Activated CD8-positive, alpha-beta T cell treated with anti-CD3 and anti-CD28 coated beads, Interleukin-2, amount 10 ng/mL, durations not matched to agents 7 days and 5 days (primary cell): ENCODE measurements around the gene SHKBP1. TPM values are rescaled to one million over a fixed set of nuclear protein-coding genes. Genes with fewer than 3 reads are reported as not detected.
"Not testable (repeated sequence)": the region's sequence is repeated elsewhere in the genome, so short reads cannot be mapped to it uniquely, and the experiment has no call there.

Experiments used
- ATAC-seq: fragments of 150-1000 bp; cut with Tn5 transposase; one replicate; pipeline ENCODE4 v1.10.0; 2021; ENCODE audit warnings: moderate library complexity
- CTCF ChIA-PET: fragments of 350-600 bp; sonication (Branson Sonifier 250); formaldehyde crosslinking; loops from one replicate; lab custom pipeline; 2021; ENCODE audit warnings: antibody characterized with exemption; lab: Charles Lee
- POLR2A ChIA-PET: fragments of 350-600 bp; sonication (Branson Sonifier 250); formaldehyde crosslinking; loops from one replicate; lab custom pipeline; 2021; ENCODE audit warnings: antibody characterized with exemption; lab: Charles Lee
- DNase-seq: peaks from one replicate; pipeline ENCODE4 v3.0.0-alpha.2; 2020
- H3K27ac Mint-ChIP-seq: one replicate; pipeline ENCODE4 v1.8.0; 2021; ENCODE audit warnings: mild to moderate bottlenecking, mixed read lengths
- H3K27me3 Mint-ChIP-seq: one replicate; pipeline ENCODE4 v1.8.0; 2021; ENCODE audit warnings: low read depth, mixed read lengths
- H3K36me3 Mint-ChIP-seq: one replicate; pipeline ENCODE4 v1.8.0; 2021; ENCODE audit warnings: low read depth, mixed read lengths
- H3K4me1 Mint-ChIP-seq: one replicate; pipeline ENCODE4 v1.8.0; 2021; ENCODE audit warnings: low read depth, mixed read lengths
- H3K4me3 Mint-ChIP-seq: one replicate; pipeline ENCODE4 v1.8.0; 2021; ENCODE audit warnings: mild to moderate bottlenecking, mixed read lengths
- H3K9me3 Mint-ChIP-seq: one replicate; pipeline ENCODE4 v1.8.0; 2022; ENCODE audit warnings: mixed read lengths; ENCODE audit not compliant: insufficient read depth
- total RNA-seq, 2 experiments: library from RNA; stranded (reverse); gene quantifications; one replicate each; pipeline ENCODE4 v1.2.3, GENCODE V29; 2021

Gene SHKBP1
- total RNA-seq, 2 experiments from 2014 or later: 116 to 124 TPM

- CTCF ChIA-PET: interaction anchor here (0.6 kb wide), 1 partner anchor 25 kb away, joined by 3 read pairs; no protein-coding TSS in a partner anchor
- H3K4me1 Mint-ChIP-seq, H3K4me3 Mint-ChIP-seq, DNase-seq, ATAC-seq, POLR2A ChIA-PET, H3K36me3 Mint-ChIP-seq, H3K27ac Mint-ChIP-seq, H3K9me3 Mint-ChIP-seq: not testable (repeated sequence)
- peaks cover 32% of the 10 kb centered on the region for H3K27me3 Mint-ChIP-seq
Observed at GRCh38 chr19:40546153-40546841, 30.4 kb upstream of the SHKBP1 start.

DNA sequence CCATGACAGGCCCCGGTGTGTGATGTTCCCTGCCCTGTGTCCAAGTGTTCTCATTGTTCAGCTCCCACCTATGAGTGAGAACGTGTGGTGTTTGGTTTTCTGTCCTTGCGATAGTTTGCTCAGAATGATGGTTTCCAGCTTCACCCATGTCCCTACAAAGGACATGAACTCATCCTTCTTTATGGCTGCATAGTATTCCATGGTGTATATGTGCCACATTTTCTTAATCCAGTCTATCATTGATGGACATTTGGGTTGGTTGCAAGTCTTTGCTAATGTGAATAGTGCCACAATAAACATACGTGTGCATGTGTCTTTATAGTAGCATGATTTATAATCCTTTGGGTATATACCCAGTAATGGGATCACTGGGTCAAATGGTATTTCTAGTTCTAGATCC is 29.5 kb upstream of the SHKBP1 start:
- H3K9me3 Mint-ChIP-seq, H3K36me3 Mint-ChIP-seq, POLR2A ChIA-PET, ATAC-seq, H3K4me1 Mint-ChIP-seq, H3K27ac Mint-ChIP-seq, H3K4me3 Mint-ChIP-seq, DNase-seq: not testable (repeated sequence)
- CTCF ChIA-PET: interaction anchor here (1.8 to 3.0 kb wide), 2 partner anchors 58 to 87 kb away, joined by 5 to 22 read pairs; no protein-coding TSS in a partner anchor
- H3K27me3 Mint-ChIP-seq: peaks cover 34% of the 10 kb centered on the region

DNA sequence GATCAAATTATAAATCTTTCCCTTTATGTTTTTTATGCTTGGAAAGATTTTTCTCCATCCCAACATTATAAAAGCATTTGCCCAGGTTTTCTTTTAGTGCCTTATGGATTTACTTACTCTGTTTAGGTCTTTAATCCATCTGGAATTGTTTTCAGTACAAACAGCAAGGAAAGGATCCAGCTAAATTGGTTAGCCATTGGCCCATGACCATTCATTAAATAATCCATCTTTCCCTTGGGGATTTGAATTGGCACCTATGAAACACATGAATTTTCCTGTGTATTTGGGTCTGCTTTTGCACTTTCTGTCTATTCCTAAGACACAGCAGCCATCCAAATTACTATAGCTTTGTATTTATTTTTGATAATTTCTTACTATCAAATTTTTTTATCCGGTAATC is 28.8 kb upstream of the SHKBP1 start:
- POLR2A ChIA-PET: interaction anchor here (1.8 kb wide), 1 partner anchor 51 kb away, joined by 7 read pairs; no protein-coding TSS in a partner anchor
- Mint-ChIP-seq H3K4me3 (no peak overlapping the region), H3K27me3 (peaks cover 39% of the 10 kb centered on the region), H3K4me1 (peaks cover 5% of the 10 kb centered on the region), H3K27ac (no peak overlapping the region), H3K9me3 (peaks cover 3% of the 10 kb centered on the region), H3K36me3 (peaks cover 2% of the 10 kb centered on the region)
- DNase-seq: no peak
- ATAC-seq: no peak
- CTCF ChIA-PET: interaction anchor here (1.0 to 3.0 kb wide), 4 partner anchors 23 to 87 kb away, joined by 3 to 22 read pairs (median 9); no protein-coding TSS in a partner anchor

DNA sequence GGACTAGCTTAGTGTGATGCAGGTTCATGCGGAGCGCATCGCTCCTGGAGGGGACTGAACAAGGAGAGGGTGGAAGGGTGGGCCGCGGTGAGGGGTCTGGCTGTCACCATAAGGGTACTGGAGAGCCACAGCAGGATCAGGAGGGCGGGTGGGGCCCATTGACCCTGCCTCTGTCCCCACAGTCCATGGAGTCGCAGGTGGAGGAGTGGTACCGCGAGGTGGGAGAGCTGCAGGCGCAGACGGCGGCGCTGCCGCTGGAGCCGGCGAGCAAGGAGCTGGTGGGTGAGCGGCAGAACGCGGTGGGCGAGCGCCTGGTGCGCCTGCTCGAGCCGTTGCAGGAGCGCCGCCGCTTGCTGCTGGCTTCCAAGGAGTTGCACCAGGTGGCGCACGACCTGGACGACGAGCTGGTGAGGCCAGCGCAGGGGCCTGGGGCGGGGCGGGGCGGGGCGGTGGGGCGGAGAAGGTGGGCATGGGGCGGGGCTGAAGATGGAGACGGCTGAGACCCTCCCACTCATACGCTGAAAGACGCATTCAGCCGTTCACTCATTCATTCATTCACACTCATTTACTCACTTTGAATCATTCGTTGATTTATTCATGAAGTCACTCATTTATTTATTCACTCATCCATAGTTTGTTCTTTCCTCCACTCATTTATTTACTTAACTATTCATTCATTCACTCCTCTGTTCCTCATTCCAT is 27.5 kb upstream of the SHKBP1 start:
- H3K4me3 Mint-ChIP-seq: no peak overlapping the region
- peaks cover 2% of the 10 kb centered on the region for H3K36me3 Mint-ChIP-seq
- no peak overlapping the region for H3K27ac Mint-ChIP-seq
- DNase-seq (peak; percentile 77), ATAC-seq (peak; percentile 92)
- H3K27me3 Mint-ChIP-seq: peaks cover 47% of the 10 kb centered on the region
- H3K9me3 Mint-ChIP-seq: peaks cover 3% of the 10 kb centered on the region
- ChIA-PET POLR2A (interaction anchor here (1.8 kb wide), 1 partner anchor 50 kb away, joined by 7 read pairs; no protein-coding TSS in a partner anchor), CTCF (interaction anchor here (0.7 to 3.0 kb wide), 14 partner anchors 9 to 136 kb away, joined by 3 to 22 read pairs (median 4); partner anchors contain the start of gene PRX)
- peaks cover 5% of the 10 kb centered on the region for H3K4me1 Mint-ChIP-seq

DNA sequence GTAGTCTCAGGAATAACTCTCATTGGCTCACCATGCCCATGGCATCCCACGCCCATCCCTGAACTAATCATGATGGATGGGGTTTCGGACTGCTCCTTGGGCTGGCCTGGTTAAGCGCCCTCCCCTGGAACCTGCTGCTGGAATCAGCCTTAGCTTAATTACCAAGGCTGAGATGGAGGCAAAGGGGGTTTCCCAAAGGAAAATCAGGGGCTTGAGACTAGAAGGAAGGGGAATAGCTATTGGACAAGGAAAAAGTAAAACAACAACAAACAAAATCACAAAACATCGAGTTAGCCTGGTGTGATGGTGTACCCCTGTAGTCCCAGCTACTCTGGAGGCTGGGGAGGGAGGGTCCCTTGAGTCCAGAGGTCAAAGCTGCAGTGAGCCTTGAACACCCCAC is 25.7 kb upstream of the SHKBP1 start:
- no peak for ATAC-seq
- Mint-ChIP-seq H3K27ac (no peak overlapping the region), H3K36me3 (peaks cover 2% of the 10 kb centered on the region), H3K27me3 (peaks cover 54% of the 10 kb centered on the region), H3K4me1 (peaks cover 5% of the 10 kb centered on the region), H3K9me3 (peaks cover 3% of the 10 kb centered on the region), H3K4me3 (no peak overlapping the region)
- ChIA-PET CTCF (interaction anchor here (1.0 to 2.6 kb wide), 5 partner anchors 10 to 130 kb away, joined by 3 to 11 read pairs (median 4); no protein-coding TSS in a partner anchor), POLR2A (no interaction called here)
- DNase-seq: no peak

DNA sequence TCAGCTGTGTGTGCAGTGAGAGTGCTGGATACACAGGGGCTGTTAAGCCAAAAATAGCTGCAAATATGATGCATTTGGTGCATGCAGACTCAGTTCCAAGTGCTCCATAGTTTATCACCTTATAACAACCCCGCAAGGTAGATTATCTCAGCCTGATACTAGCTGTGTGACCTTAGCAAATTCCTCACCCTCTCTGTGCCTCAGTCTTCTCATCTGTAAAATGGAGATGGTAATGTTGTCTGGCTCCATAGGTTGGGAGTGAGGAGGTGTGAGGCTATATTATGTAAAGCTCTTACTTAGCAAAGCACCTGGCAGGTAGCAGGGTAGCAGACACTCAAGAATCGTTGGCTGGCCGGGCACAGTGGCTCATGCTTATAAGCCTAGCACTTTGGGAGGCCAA is 23.8 kb upstream of the SHKBP1 start:
- Mint-ChIP-seq H3K9me3 (no peaks in the 10 kb centered on the region), H3K4me3 (no peak overlapping the region), H3K4me1 (peaks cover 5% of the 10 kb centered on the region), H3K27me3 (peaks cover 43% of the 10 kb centered on the region), H3K27ac (no peak overlapping the region), H3K36me3 (no peaks in the 10 kb centered on the region)
- CTCF ChIA-PET: interaction anchor here (1.9 kb wide), 1 partner anchor 88 kb away, joined by 5 read pairs; no protein-coding TSS in a partner anchor
- POLR2A ChIA-PET: no interaction called here
- no peak for DNase-seq
- ATAC-seq: no peak

DNA sequence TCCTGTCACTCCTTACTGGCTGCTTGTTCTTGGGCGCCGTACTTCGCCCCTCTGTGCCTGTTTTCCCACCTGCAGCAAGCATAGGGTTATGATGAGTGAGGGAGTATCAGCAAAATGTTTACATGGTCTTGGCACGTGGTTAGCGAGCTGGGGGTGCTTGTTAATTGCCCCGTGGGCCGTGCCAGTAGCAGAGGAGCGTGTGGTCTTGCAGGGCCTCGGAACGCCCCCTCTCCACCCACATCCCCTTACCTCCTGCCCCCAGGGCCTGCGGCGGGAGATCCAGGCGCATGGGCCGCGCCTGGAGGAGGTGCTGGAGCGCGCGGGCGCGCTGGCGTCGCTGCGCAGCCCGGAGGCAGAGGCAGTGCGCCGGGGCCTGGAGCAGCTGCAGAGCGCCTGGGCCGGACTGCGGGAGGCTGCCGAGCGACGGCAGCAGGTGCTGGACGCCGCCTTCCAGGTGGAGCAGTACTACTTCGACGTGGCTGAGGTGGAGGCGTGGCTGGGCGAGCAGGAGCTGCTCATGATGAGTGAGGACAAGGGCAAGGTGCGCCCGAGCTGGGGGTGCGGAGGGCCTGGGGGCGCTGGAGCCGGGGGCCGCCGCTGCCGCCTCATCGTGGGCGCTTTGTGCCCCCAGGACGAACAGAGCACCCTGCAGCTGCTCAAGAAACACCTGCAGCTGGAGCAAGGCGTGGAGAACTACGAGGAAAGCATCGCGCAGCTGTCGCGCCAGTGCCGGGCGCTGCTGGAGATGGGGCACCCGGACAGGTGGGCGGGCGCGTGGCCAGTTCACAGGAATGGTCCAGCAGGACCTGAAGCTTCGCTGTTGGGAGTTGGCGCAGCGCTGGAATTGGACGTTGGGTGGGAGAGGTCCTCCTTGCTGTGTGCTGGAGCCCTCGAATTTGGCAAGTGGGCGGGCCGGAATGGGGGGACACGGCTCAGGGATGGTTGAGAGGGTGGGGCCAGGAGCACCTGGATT is 22.5 kb upstream of the SHKBP1 start:
- Mint-ChIP-seq H3K27me3 (peaks cover 37% of the 10 kb centered on the region), H3K27ac (no peak overlapping the region), H3K9me3 (no peaks in the 10 kb centered on the region), H3K4me1 (no peaks in the 10 kb centered on the region), H3K4me3 (no peak overlapping the region), H3K36me3 (no peaks in the 10 kb centered on the region)
- DNase-seq (no peak), ATAC-seq (no peak)
- ChIA-PET CTCF (interaction anchor here (1.9 kb wide), 1 partner anchor 89 kb away, joined by 5 read pairs; no protein-coding TSS in a partner anchor), POLR2A (interaction anchor here (1.0 kb wide), 1 partner anchor 51 kb away, joined by 3 read pairs; no protein-coding TSS in a partner anchor)

DNA sequence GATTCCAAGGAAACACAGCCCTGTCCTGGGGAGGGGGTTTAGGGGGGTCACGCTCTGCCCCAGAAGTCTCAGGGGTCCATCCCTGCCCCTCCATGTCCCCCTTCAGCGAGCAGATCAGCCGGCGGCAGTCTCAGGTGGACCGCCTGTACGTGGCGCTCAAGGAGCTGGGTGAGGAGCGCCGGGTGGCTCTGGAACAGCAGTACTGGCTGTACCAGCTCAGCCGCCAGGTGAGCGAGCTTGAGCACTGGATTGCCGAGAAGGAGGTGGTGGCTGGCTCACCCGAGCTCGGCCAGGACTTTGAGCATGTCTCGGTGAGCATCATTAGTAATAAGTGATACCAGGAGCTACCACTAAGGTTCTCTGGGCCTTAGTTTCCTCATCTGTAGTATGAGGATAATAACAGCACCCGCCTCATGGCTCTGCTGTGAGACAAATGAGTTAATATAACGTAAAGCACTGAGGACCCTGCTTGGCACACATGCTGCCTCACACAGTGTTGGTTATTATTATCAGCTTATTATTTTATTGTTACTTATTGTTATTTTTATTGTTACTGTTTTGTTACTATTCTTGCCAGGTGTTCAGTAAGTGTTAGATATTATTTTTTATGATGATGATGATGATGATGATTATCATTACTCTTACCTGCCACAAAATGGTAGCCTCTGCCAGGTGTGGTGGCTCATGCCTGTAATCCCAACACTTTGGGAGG is 20.5 kb upstream of the SHKBP1 start:
- DNase-seq (no peak), ATAC-seq (no peak)
- no peaks in the 10 kb centered on the region for H3K36me3 Mint-ChIP-seq
- CTCF ChIA-PET: interaction anchor here (1.5 to 2.9 kb wide), 3 partner anchors 15 to 78 kb away, joined by 3 to 8 read pairs (median 8); no protein-coding TSS in a partner anchor
- no peak overlapping the region for H3K27ac Mint-ChIP-seq
- H3K27me3 Mint-ChIP-seq: peaks cover 29% of the 10 kb centered on the region
- no peaks in the 10 kb centered on the region for H3K9me3 Mint-ChIP-seq
- no peaks in the 10 kb centered on the region for H3K4me1 Mint-ChIP-seq
- H3K4me3 Mint-ChIP-seq: no peak overlapping the region
- POLR2A ChIA-PET: no interaction called here

GRCh38 chr19:40556953-40557530 is 19.6 kb upstream of the SHKBP1 start:
- DNase-seq (no peak), ATAC-seq (no peak)
- Mint-ChIP-seq H3K36me3 (no peaks in the 10 kb centered on the region), H3K27me3 (peaks cover 29% of the 10 kb centered on the region), H3K27ac (no peak overlapping the region), H3K4me1 (peaks cover 4% of the 10 kb centered on the region), H3K9me3 (no peaks in the 10 kb centered on the region), H3K4me3 (no peak overlapping the region)
- POLR2A ChIA-PET: no interaction called here
- CTCF ChIA-PET: interaction anchor here (1.5 to 2.9 kb wide), 3 partner anchors 14 to 78 kb away, joined by 3 to 8 read pairs (median 8); no protein-coding TSS in a partner anchor

DNA sequence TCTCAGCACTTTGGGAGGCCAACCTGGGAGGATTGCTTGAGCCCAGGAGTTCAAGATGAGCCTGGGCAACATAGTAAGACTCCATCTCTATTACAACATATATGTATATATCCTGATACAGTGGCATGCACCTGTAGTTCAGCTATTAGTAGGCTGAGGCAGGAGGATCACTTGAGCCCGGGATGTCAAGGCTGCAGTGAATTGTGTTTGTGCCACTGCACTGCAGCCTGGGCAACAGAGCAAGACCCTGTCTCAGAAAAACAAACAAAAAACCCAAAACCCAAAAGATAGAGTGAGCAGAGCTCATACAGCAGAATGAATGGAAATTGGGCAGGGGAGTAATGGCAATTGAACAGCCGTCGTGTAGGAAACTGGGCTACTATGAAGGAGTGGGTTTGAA is 17.3 kb upstream of the SHKBP1 start:
- no peak overlapping the region for H3K27ac Mint-ChIP-seq
- CTCF ChIA-PET: interaction anchor here (0.8 to 1.2 kb wide), 2 partner anchors 10 to 44 kb away, joined by 3 to 4 read pairs; no protein-coding TSS in a partner anchor
- no peaks in the 10 kb centered on the region for H3K9me3 Mint-ChIP-seq
- DNase-seq (no peak), ATAC-seq (no peak)
- POLR2A ChIA-PET: no interaction called here
- peaks cover 4% of the 10 kb centered on the region for H3K4me1 Mint-ChIP-seq
- no peak overlapping the region for H3K4me3 Mint-ChIP-seq
- H3K36me3 Mint-ChIP-seq: no peaks in the 10 kb centered on the region
- H3K27me3 Mint-ChIP-seq: peaks cover 17% of the 10 kb centered on the region
